DMS79 treated with DMSO at 0.1 percent for 48 hours (cell line): ENCODE measurements around the gene TMEM219.
"Not testable (repeated sequence)": the region's sequence is repeated elsewhere in the genome, so short reads cannot be mapped to it uniquely, and the experiment has no call there.

ENCODE experiments used
- DNase-seq: peaks from one replicate; lab custom pipeline; 2025; lab: John Stamatoyannopoulos, UW

The TMEM219 gene

GRCh38 chr16:30011714-30012504 is 50.0 kb downstream of the TMEM219 start:
- DNase-seq = no peak

- DNase-seq = not testable (repeated sequence)
Measured at GRCh38 chr16:30012598-30012997, 50.7 kb downstream of the TMEM219 start.

- not testable (repeated sequence) for DNase-seq
Measured at GRCh38 chr16:30015450-30015849, 53.6 kb downstream of the TMEM219 start.

GRCh38 chr16:30016555-30017276 is 54.8 kb downstream of the TMEM219 start:
- no peak for DNase-seq

GRCh38 chr16:30017277-30017656 is 55.4 kb downstream of the TMEM219 start:
- no peak for DNase-seq

- DNase-seq = not testable (repeated sequence)
Measured at GRCh38 chr16:30017937-30018336, 56.1 kb downstream of the TMEM219 start.

- DNase-seq = no peak
Measured at GRCh38 chr16:30018731-30019158, 56.9 kb downstream of the TMEM219 start.
